ENCODE results near the gene PIK3CA. TPM values are rescaled to one million over a fixed set of nuclear protein-coding genes. Genes with fewer than 3 reads are reported as not detected.
"Not testable (repeated sequence)": the region's sequence is repeated elsewhere in the genome, so short reads cannot be mapped to it uniquely, and the experiment has no call there.

Gene PIK3CA
- total RNA-seq, 2 experiments from 2014 or later, result 16.6 to 17.7 TPM

GRCh38 chr3:179186426-179186825, 38.3 kb downstream of the PIK3CA start:
- CTCF ChIA-PET, result no interaction called here
- POLR2A ChIA-PET, result no interaction called here

DNA sequence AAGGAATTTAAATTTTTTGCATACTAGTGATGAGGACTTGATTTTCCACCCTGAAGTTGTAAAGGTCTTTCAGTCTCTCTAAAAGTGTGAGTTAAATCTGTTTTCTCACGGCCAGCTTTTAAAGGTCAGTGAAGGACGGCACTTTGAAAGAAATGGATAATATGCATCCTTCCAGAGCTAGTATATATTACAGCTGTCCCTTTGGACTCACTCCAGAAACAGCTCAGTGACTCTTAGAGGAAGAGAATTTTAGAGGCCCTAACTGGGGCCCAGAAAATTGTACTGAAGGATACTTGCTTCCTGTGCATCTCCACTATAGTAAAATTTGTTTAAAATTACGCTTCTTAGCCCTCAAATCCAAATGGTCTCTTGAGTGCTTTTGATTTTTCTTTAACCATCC, 41.6 kb downstream of the PIK3CA start:
- CTCF ChIA-PET, result no interaction called here
- POLR2A ChIA-PET, result no interaction called here

GRCh38 chr3:179190581-179190980, 42.4 kb downstream of the PIK3CA start:
- POLR2A ChIA-PET, result no interaction called here
- CTCF ChIA-PET, result no interaction called here

DNA sequence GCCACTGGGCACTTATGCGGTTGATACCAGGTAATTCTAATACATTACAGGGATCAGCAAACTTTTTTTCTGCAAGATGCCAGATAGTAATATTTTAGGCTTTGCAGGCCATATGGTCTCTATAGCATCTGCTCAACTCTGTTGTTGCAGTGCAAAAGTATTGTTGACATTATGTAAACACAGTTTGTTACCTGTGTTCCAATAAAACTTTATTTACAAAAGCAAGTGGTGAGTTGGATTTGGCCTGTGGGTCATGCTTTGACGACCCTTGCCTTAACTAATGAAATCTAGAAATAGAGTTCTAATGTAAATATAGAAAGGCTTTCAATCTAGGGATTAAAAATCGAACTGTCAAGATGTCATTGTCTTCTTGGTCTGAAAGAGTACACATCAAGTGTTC, 44.4 kb downstream of the PIK3CA start:
- CTCF ChIA-PET, result no interaction called here

GRCh38 chr3:179194931-179195330, 46.8 kb downstream of the PIK3CA start:
- POLR2A ChIA-PET, result interaction anchor here (2.0 kb wide), 1 partner anchor 46 kb away, joined by 11 read pairs; the partner anchor contains the start of gene PIK3CA

More for the DNA sequence above, 44.4 kb downstream of the PIK3CA start:
- POLR2A ChIA-PET, result no interaction called here

DNA sequence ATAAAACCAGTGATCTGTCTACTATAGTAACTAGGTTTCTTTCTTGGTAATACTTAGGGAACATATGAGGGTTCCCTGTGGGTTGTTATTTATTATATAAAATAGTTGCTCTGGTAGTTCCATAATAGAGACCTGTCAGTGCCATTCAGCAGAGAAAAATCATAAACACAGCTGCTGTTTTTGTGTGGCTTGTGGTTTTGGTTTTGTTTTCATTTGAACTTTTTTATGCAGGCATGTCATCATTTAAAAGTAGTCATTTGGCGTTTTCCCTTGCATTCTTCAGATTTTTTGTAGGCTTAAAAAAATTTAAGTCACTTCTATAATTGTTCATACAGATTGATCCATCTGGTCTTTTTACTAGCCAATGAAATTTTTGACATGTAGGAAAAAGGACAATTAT, 47.9 kb downstream of the PIK3CA start:
- POLR2A ChIA-PET, result no interaction called here
- CTCF ChIA-PET, result interaction anchor here (1.6 kb wide), 1 partner anchor 47 kb away, joined by 5 read pairs; no protein-coding TSS in a partner anchor

More at GRCh38 chr3:179194931-179195330, 46.8 kb downstream of the PIK3CA start:
- CTCF ChIA-PET, result interaction anchor here (0.5 to 1.6 kb wide), 2 partner anchors 46 to 106 kb away, joined by 3 to 5 read pairs; no protein-coding TSS in a partner anchor

- ChIA-PET POLR2A (no interaction called here), CTCF (interaction anchor here (0.5 to 1.6 kb wide), 2 partner anchors 48 to 453 kb away, joined by 3 to 5 read pairs; no protein-coding TSS in a partner anchor)
Measured at GRCh38 chr3:179196700-179197099, 48.5 kb downstream of the PIK3CA start.

GRCh38 chr3:179200790-179201189, 52.6 kb downstream of the PIK3CA start:
- ChIA-PET POLR2A (no interaction called here), CTCF (no interaction called here)

- POLR2A ChIA-PET, result not testable (repeated sequence)
Measured at GRCh38 chr3:179215550-179215949, 67.4 kb downstream of the PIK3CA start.

GRCh38 chr3:179218213-179218612, 70.1 kb downstream of the PIK3CA start:
- CTCF ChIA-PET, POLR2A ChIA-PET: not testable (repeated sequence)

More at GRCh38 chr3:179215550-179215949, 67.4 kb downstream of the PIK3CA start:
- CTCF ChIA-PET, result not testable (repeated sequence)

- CTCF ChIA-PET, result no interaction called here
- POLR2A ChIA-PET, result no interaction called here
Measured at GRCh38 chr3:179223548-179223947, 75.4 kb downstream of the PIK3CA start.

- POLR2A ChIA-PET, result no interaction called here
Measured at GRCh38 chr3:179224584-179224983, 76.4 kb downstream of the PIK3CA start.

DNA sequence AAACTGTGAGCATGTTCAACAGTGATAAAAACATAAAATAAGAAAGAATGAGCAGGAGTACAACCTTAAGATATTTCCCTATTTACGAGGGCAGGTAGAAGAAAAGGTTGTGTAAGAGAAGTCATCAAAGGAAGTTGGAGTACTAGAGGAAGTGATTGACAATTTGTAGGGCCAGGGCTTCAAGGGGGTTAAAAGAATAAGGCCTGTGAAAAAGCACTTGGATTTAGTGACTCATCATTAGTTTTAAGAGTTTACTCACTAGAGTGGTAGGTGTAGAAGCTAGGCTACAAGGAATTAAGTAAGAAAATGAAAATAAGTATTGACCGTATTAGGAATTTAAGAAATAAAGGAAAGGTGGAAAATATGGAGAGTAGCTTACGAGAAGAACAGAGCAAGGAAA, 79.2 kb downstream of the PIK3CA start:
- ChIA-PET POLR2A (no interaction called here), CTCF (no interaction called here)

More at GRCh38 chr3:179224584-179224983, 76.4 kb downstream of the PIK3CA start:
- CTCF ChIA-PET, result no interaction called here

GRCh38 chr3:179229177-179229576, 81.0 kb downstream of the PIK3CA start:
- CTCF ChIA-PET, result no interaction called here
- POLR2A ChIA-PET, result no interaction called here

DNA sequence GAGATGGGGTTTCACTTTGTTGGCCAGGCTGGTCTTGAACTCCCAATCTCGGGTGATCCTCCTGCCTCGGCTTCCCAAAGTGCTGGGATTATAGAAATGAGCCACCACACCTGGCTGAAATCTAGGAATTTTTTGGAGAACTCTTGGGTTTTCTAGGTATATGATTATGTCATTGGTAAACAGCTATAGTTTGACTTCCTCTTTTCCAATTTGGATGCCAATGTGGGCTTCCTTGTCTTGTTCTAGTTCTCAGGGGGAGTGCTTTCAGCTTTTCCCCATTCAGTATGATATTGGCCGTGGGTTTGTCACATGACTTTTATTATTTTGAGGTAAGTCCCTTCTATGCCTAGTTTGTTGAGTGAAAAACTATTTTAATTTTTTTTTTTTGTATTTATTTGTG, 84.9 kb downstream of the PIK3CA start:
- ChIA-PET CTCF (no interaction called here), POLR2A (no interaction called here)

GRCh38 chr3:179234199-179234598, 86.0 kb downstream of the PIK3CA start:
- POLR2A ChIA-PET, result interaction anchor here (0.8 kb wide), 1 partner anchor 87 kb away, joined by 3 read pairs; no protein-coding TSS in a partner anchor
- CTCF ChIA-PET, result no interaction called here

DNA sequence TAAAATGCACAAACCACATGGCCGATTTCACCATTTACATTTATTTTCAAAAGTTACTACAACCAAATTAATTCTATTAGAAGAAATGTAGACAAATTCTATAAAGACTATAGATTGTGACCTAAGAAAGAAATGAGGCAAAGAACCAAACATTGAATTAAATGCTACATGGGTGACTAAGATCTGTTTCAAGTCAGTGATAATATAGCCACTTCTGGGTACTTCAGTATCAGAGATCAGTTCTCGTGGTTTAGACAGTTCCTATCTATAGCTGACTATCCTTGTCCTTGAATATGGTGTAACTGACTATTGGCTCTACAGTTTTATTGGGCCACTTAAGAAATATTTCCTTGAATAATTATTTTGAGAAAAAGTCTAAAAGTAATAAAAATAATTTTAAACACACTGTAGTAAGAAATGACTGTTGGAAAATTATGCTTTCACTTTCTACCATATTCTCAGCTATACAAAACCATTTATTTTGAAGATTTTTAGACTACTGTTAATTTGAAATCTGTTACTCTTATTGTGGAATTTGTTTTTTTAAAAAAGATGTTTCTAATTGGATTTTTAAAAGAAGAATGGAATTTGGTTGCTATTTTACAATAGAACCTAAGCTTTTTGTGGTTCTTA, 88.6 kb downstream of the PIK3CA start:
- POLR2A ChIA-PET, result no interaction called here
- CTCF ChIA-PET, result no interaction called here

GRCh38 chr3:179240299-179240698, 92.1 kb downstream of the PIK3CA start:
- POLR2A ChIA-PET, CTCF ChIA-PET: not testable (repeated sequence)

DNA sequence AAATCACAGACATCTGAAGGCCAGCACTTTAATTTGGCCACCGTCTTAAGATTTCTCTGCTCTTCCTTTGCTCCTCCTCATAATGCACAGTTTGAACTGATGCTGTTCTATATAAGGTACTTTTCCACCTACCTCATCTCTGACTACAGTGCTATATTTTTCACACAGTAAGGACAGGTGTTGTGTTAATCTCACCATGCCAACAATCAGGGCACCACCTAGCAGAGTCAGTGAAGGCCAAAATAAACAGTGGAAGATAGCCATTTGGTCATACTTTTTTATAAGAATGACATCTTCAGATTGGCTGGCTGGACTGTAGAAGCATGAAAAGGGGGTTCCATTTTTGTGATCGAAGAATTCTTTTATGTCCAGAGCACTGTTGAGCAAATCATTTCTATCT, 94.7 kb downstream of the PIK3CA start:
- CTCF ChIA-PET, POLR2A ChIA-PET: not testable (repeated sequence)

DNA sequence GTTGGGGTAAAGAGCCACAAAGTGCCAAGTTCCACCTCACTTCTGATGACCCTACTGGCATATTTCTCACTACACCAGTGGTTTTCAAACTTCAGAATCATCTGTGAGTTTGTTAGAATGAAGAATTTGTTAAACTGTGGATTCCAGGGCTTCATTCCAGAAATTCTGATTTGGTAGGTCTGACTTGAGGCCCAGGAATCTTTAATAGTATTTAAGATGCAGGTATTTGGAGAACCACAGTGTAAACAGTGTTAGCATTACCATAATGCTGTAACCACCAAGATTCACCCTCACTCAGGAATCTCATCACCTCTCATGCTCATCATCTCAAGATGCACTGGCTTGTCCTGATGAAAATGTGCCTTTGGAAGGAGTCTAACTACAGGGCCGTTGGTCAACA, 96.7 kb downstream of the PIK3CA start:
- ChIA-PET POLR2A (no interaction called here), CTCF (no interaction called here)

DNA sequence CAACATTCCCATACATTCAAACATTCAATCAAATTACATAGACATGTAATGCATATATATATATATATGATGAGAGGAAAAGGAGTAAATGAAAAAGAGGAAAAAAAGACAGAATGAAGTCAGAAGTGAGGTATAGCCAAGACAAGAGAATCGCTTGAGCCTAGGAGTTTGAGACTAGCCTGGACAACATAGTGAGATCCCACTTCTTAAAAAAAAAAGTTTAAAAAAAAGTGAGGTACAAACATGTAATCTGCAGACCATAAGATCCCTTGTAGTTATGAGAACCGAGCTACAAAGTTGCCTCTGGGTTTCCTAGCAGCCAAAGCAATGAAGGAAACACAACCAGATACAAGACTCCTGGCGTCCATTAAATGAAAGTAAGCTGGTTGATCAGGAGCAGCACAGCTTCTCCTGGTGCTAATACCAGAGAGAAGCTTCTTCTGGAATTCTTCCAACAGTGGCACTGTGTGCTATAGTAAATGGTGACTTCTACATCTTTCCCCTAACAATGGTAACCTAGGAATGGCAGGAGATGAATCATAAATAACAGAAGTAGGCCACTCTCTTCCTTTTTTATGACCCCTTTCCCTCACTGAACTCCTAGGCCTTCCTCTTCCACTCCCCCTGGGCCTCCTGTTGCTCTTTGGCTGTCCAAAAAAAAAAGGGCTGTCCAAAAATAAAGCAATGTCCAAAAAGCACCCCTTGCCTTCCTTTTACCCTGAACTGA, 99.3 kb downstream of the PIK3CA start:
- ChIA-PET POLR2A (no interaction called here), CTCF (no interaction called here)
